Measurements from ENCODE around the gene GPR108. TPM values are rescaled to one million over a fixed set of nuclear protein-coding genes. Genes with fewer than 3 reads are reported as not detected.

Gene GPR108
- total RNA-seq, 1 donor from 2014 or later = 72.8 TPM

DNA sequence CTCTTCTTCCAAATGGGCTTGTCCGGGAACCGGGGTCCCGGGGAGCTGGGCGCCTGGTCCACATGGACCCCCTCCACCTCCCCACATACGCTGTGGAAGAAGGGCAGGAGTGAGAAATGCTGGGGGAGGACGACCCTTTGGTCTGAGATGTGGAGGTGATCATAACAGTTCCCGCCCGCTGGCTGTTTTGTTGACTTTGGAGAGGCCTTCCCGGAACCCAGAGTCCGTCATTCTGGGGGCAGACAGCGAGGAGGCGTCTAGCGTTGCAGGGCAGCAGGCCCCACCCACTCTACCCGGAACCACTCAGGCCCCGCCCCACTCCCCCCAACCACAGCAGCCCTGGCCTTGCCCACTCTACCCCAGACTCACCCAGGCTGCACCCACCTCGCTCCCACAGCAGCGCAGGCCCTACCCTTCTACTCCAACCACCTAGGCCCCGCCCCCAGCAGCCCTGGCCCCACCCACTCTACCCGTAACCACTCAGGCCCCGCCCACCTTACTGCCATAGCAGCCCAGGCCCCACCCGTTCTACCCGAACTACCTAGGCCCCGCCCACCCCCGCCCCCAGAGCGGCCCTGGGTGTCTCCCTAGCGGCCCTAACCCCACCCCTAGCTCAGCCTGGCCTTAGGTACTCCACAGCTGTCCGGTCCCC, 7.1 kb downstream of the GPR108 start:
- peaks cover 13% of the 10 kb centered on the region for H3K4me1 Mint-ChIP-seq (ENCODE audit: low read depth)
- DNase-seq (ENCODE audit: low spot score, unreplicated experiment) = no peak
- no peak overlapping the region for H3K27ac Mint-ChIP-seq
- TF ChIP-seq, protein P1, sequence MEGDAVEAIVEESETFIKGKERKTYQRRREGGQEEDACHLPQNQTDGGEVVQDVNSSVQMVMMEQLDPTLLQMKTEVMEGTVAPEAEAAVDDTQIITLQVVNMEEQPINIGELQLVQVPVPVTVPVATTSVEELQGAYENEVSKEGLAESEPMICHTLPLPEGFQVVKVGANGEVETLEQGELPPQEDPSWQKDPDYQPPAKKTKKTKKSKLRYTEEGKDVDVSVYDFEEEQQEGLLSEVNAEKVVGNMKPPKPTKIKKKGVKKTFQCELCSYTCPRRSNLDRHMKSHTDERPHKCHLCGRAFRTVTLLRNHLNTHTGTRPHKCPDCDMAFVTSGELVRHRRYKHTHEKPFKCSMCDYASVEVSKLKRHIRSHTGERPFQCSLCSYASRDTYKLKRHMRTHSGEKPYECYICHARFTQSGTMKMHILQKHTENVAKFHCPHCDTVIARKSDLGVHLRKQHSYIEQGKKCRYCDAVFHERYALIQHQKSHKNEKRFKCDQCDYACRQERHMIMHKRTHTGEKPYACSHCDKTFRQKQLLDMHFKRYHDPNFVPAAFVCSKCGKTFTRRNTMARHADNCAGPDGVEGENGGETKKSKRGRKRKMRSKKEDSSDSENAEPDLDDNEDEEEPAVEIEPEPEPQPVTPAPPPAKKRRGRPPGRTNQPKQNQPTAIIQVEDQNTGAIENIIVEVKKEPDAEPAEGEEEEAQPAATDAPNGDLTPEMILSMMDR (IDR thresholded peaks at IDR 0.05; ENCODE audit: unreplicated experiment) = no peak
- H3K9me3 Mint-ChIP-seq (ENCODE audit: low read depth) = no peaks in the 10 kb centered on the region
- peaks cover 10% of the 10 kb centered on the region for H3K36me3 Mint-ChIP-seq (ENCODE audit: insufficient read depth)
- no peak overlapping the region for H3K4me3 Mint-ChIP-seq (ENCODE audit: low read depth)
- H3K27me3 Mint-ChIP-seq = no peaks in the 10 kb centered on the region

DNA sequence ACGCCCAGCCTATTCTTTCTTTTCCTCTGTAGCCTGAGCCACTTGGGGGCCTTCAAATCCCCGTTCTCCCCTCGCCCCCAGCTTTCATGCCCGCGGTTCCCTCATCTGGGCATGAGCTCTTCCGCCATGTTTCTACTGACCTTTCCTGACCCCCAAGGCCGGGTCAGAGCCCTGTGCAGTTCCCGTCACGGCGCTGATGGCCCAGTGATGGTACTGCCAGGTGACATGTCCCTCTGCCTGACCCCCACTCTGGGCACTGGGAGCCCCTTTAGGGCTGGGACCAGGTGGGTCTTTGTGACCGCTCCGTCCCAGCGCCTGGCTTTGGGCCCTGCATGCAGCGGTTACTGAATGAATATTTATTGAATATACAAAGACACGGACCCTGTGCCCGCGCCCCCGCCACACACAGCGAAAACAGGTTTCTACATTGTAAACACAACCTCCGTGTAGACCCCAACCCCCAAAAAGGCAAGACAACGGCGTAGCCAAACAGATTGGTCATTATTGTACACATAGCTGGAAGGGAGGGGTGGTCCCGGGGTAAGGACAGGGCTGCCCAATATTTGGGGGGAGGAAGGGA, 7.7 kb downstream of the GPR108 start:
- Mint-ChIP-seq H3K36me3 (ENCODE audit: insufficient read depth) (peaks cover 10% of the 10 kb centered on the region), H3K4me3 (ENCODE audit: low read depth) (no peak overlapping the region), H3K27ac (peak overlapping the region; percentile 84), H3K4me1 (ENCODE audit: low read depth) (peaks cover 18% of the 10 kb centered on the region), H3K27me3 (no peaks in the 10 kb centered on the region), H3K9me3 (ENCODE audit: low read depth) (no peaks in the 10 kb centered on the region)
- TF ChIP-seq, protein P1 (IDR thresholded peaks at IDR 0.05; ENCODE audit: unreplicated experiment) = no peak
- no peak for DNase-seq (ENCODE audit: low spot score, unreplicated experiment)

DNA sequence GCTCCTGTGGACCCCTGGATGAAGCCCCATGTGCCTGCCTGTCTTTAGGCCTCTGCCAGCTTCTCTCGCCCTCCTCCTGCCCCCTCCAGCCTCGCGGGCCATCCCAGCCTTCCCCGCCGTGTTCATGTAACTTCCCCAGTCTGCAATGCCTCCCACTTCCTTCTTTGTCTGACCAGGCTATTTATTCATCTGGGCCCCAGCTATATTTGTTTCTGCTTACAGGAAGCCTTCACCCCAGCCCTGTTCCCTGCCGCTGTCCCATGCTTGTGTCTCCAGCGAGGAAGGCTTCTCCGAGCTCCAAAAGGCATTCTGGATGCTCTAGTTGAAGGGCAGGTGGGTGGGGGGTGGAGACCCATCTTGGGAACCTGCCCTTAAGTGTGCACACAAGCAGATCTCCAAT, 9.0 kb downstream of the GPR108 start:
- Mint-ChIP-seq H3K27ac (peak overlapping the region; percentile 27), H3K27me3 (no peaks in the 10 kb centered on the region), H3K9me3 (ENCODE audit: low read depth) (no peaks in the 10 kb centered on the region), H3K4me3 (ENCODE audit: low read depth) (no peak overlapping the region), H3K4me1 (ENCODE audit: low read depth) (peaks cover 21% of the 10 kb centered on the region), H3K36me3 (ENCODE audit: insufficient read depth) (peaks cover 10% of the 10 kb centered on the region)
- TF ChIP-seq, protein P1 (IDR thresholded peaks at IDR 0.05; ENCODE audit: unreplicated experiment) = no peak
- no peak for DNase-seq (ENCODE audit: low spot score, unreplicated experiment)

DNA sequence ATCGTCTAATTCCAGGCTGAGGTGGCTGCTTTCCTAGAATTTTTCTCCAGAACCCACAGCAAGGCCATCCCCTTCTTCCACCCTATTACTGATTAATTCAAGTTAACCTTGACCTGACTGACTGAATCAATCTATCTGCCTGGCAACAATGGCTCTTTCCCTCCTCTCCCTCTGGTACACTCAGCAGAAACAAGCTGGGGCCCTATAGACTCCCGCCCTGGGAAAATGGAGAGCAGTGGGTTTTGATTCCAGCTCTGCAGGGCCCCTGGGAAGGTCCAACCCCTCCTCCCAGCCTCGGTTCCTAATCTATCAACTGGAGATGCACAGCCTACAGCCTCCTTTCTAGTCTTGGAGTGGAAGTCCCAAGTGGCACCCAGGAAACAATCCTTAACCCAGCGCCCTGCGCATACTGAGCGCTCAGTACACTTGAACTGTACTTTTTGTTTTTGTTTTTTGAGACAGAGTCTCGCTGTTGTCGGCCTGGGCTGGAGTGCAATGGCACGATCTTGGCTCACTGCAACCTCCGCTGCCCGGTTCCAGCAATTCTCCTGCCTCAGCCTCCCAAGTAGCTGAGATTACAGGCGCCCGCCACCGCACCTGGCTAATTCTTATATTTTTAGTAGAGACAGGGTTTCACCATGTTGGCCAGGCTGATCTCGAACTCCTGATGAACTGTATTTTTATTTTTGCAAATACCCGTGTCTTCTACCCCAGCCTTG, 11.7 kb downstream of the GPR108 start:
- peaks cover 25% of the 10 kb centered on the region for H3K4me1 Mint-ChIP-seq (ENCODE audit: low read depth)
- peaks cover 4% of the 10 kb centered on the region for H3K36me3 Mint-ChIP-seq (ENCODE audit: insufficient read depth)
- no peak overlapping the region for H3K4me3 Mint-ChIP-seq (ENCODE audit: low read depth)
- TF ChIP-seq, protein P1 (IDR thresholded peaks at IDR 0.05; ENCODE audit: unreplicated experiment) = no peak
- peak overlapping the region; percentile 86 for H3K27ac Mint-ChIP-seq
- no peaks in the 10 kb centered on the region for H3K9me3 Mint-ChIP-seq (ENCODE audit: low read depth)
- H3K27me3 Mint-ChIP-seq = no peaks in the 10 kb centered on the region
- no peak for DNase-seq (ENCODE audit: low spot score, unreplicated experiment)

DNA sequence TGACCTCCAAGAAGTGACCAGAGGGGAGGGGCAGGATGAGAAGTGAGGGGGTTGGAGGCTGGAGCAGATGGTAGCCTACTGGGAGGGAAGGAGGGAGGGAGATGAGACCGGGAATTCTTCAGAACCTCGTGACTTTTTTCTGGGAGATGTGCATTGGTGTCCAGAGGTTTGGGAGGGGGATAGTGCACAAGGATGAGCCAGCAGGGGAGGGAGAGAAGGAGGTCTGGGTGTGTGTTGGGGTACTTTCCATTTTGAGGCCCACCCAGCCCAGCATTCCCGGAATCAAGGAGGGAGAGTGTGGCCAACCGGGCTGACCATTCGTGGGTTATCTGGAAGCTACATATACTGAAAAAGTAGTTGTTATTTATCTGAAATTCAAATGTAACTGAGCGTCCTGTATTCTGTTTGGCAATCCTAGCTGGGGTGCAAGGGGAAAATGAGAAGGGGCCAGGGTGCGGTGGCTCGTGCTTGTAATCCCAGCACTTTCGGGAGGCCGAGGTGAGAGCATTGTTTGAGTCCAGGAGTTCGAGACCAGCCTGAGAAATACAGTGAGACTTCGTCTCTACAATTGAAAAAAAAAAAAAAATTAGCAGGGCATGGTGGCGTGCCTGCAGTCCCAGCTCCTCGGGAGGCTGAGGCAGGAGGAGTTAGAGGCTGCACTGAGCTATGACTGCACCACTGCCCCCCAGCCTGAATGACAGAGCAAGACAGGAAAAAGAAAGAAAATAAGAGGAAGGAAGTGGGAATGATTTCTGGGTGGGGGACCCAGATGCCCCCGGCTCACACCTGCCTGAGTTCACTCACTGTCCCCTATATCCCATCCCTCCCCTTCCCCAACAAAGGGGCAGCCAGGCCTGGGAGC, 12.5 kb downstream of the GPR108 start:
- TF ChIP-seq, protein P1 (IDR thresholded peaks at IDR 0.05; ENCODE audit: unreplicated experiment) = no peak
- DNase-seq (ENCODE audit: low spot score, unreplicated experiment) = no peak
- Mint-ChIP-seq H3K27me3 (peaks cover 3% of the 10 kb centered on the region), H3K27ac (peak overlapping the region; percentile 86), H3K4me3 (ENCODE audit: low read depth) (no peak overlapping the region), H3K9me3 (ENCODE audit: low read depth) (no peaks in the 10 kb centered on the region), H3K36me3 (ENCODE audit: insufficient read depth) (peaks cover 4% of the 10 kb centered on the region), H3K4me1 (ENCODE audit: low read depth) (peaks cover 25% of the 10 kb centered on the region)

Measured in progenitor cell of endocrine pancreas (in vitro differentiated cells).